OCI-LY1 (cell line): ENCODE measurements around the gene UBE4B.

Source experiments
- EZH2 ChIP-seq: fragments of 200-600 bp; sonication (generic), shearing (Covaris generic); IDR thresholded peaks from 2 replicates; pipeline ENCODE4 v1.8.0; 2017; ENCODE audit warnings: borderline replicate concordance, mixed run types, mild to moderate bottlenecking, antibody characterized with exemption, low read length, moderate library complexity, mixed read lengths
- TF ChIP-seq, protein P1 (sequence below): fragments of 200-600 bp; sonication (generic), shearing (Covaris generic); IDR thresholded peaks from 2 replicates; pipeline ENCODE4 v1.5.1; 2017; ENCODE audit warnings: mild to moderate bottlenecking, antibody characterized with exemption, low read length, moderate library complexity, mixed read lengths

DNA sequence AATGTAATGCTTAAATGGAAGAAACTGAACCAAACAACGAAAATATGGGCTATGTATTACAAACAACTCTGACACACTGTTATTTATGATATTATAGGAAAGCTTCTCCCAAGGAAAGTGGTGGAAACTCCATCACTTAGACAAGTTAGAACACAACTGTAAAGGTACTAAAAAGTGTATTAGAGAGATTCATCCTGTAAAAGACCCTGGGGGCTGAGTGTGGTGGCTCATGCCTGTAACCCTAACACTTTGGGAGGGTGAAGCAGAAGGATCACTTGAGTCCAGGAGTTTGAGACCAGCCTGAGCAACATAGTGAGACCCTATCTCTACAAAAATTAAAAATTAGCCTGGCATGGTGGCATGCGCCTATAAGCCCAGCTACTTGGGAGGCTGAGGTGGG is 7.4 kb upstream of the UBE4B start:
- TF ChIP-seq, protein P1, sequence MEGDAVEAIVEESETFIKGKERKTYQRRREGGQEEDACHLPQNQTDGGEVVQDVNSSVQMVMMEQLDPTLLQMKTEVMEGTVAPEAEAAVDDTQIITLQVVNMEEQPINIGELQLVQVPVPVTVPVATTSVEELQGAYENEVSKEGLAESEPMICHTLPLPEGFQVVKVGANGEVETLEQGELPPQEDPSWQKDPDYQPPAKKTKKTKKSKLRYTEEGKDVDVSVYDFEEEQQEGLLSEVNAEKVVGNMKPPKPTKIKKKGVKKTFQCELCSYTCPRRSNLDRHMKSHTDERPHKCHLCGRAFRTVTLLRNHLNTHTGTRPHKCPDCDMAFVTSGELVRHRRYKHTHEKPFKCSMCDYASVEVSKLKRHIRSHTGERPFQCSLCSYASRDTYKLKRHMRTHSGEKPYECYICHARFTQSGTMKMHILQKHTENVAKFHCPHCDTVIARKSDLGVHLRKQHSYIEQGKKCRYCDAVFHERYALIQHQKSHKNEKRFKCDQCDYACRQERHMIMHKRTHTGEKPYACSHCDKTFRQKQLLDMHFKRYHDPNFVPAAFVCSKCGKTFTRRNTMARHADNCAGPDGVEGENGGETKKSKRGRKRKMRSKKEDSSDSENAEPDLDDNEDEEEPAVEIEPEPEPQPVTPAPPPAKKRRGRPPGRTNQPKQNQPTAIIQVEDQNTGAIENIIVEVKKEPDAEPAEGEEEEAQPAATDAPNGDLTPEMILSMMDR, result no peak
- TF ChIP-seq EZH2, result no peak
